ENCODE measurements around the gene DBH. TPM values are rescaled to one million over a fixed set of nuclear protein-coding genes. Genes with fewer than 3 reads are reported as not detected.
"Not testable (repeated sequence)": the region's sequence is repeated elsewhere in the genome, so short reads cannot be mapped to it uniquely, and the experiment has no call there.

DBH gene
- polyA plus RNA-seq, 4 donors: 0.77 to 2.3 (median 1.7) TPM

DNA sequence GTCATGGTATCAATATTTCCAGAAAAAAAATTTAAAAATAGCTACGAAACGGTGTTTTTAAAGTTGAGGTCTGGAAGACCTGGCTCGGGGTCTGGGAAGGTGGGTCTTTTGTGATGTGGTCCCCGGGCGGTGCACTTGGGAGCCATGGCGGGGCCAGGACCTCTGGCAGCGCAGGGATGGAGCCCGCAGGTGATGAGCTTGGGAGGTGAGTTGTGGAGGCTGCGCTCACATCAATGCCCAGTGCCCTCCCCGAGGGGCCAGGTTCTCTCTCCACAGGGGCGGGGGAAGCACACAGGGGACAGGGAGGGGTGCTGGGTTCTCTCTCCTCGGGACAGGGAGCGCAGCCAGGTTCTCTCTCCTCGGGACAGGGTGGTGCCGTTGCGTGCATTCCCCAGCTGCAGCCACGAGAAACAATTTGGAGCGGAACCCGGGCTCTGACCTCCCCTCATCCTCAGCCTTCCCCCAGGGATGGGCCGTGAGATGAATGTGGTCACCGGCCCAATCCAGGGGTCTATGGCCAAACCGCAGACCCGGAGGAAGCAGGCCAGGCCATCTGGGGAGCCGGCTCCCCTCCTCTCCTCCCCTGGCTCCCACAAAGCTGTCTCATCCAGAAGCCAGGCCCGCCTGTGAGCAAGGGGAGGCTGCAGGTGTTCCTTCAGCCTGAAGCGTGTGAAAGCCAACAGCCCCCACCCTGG is 25.8 kb downstream of the DBH start:
- no peak for DNase-seq (ENCODE audit: low read depth in 4 of 4, low spot score in 3 of 4)

DNA sequence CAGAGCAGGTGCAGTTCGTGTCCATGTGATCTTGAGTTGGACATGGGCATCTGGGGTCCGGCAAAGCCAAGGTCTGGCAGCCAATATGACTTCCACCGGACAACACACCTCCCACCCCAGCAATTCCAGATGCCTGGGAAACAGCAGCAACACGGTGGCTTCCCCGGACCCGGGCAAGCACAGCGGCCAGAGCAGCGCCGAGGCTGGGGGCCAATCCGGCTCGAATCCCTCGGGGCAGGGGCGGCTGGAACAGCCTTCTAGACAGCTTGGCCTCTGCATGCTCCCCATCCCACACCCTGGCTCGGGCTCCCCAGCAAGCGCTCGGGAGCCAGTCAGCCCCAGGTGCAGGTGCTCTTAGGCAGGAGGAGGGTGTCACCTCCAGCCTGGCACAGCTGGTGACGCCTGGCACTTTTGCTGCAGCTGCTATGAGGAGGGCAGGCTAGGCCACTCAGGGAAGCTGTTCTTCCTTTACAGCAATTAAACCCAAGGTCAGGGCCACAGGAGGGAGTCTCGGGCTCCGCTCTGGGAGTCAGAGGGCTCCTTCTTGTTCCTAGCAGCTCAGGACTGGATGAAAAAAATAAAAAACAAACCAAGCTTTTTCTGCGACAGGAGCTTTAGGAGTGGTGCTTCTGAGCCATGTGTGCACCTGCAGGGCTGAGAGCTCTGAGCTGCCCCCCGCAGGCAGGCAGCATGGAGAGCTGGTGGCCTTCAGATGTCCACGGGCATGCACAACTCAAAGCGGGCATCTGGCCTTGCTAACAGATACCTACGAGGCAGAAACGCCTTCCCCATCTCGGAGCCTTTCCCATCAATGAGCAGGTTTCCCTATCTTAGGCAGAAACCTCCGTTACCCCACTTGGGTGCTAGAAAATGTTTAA is 28.2 kb downstream of the DBH start:
- no peak for DNase-seq (ENCODE audit: low read depth in 4 of 4, low spot score in 3 of 4)

DNA sequence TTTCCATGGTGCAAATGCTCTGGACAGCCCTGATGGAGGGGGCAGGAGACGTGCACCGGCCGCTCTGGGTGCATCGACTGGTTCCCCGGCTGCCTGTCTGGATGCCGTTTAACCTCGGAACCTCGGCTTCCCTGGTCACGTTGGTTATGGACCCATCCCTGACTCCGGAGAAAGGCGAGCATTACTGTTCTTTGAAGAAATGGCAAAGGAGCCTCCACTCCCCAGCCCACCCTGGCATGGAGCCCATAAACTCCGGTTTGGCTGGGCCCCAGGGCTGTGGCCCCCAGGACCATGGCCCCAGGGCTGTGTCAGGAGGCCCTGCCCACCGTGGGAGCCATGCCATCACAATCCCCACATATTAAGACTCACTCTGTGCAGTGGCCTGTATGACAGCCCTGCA is 28.9 kb downstream of the DBH start:
- DNase-seq (ENCODE audit: low read depth in 4 of 4, low spot score in 3 of 4): no peak

DNA sequence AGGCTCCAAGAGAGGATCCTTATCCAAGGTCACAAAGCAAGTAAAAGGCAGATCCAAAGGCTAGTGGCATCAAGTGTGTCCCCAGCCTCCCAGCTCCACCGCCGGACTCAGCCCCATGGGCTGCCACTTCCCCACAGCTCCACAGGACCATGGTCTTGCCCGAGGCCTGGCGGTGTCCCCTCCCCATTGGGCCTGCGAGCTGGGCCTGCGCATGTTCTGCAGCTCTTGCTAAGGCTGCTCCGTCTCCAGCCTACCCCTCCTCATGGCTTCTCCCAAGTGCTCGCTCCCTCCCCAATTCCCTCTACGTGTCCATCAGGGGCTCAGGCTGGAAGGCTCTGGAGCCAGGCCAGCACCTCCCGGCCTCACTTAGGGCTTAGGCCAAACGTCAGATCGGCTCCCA is 29.4 kb downstream of the DBH start:
- DNase-seq (ENCODE audit: low read depth in 4 of 4, low spot score in 3 of 4): no peak

DNA sequence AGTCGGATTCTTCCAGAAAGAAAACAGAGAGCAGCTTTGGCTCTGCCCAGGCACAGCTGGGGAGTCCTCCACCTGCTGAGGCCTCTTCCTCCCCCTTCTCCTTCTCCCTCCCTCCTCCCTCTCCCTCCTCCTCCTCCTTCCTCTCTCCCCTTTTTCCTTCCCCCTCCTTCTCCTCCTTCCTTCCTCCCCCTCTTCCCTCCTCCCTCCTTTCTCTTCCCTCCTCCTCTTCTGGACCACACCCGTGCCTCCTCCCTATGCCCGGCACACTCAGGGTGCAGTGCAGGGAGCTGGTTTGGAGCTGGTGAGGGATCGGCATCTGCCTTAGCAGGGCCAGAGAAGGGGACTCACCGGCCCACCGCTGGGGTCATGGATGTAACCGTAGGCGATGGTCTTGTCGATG is 30.2 kb downstream of the DBH start:
- DNase-seq (ENCODE audit: low read depth in 4 of 4, low spot score in 3 of 4): no peak

DNA sequence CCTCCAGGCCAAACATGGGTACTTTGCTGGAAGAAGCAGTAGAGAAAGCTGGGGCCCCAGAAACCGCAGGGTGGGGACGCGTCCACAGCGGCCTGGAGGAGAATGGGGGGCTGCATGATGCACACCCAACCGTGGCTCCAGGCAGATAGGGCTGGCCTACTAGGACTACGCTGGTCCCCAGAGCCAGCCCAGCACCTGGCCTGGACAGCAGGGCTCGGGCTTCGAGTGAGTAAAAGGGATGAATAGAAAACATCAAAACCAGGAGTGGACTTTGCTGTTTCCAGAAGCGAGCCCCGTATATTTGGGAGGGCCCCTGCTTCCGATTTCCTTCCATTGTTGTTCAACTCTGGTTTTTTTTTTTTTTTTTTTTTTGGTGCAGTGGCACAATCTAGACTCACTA is 30.7 kb downstream of the DBH start:
- no peak for DNase-seq (ENCODE audit: low read depth in 4 of 4, low spot score in 3 of 4)

DNA sequence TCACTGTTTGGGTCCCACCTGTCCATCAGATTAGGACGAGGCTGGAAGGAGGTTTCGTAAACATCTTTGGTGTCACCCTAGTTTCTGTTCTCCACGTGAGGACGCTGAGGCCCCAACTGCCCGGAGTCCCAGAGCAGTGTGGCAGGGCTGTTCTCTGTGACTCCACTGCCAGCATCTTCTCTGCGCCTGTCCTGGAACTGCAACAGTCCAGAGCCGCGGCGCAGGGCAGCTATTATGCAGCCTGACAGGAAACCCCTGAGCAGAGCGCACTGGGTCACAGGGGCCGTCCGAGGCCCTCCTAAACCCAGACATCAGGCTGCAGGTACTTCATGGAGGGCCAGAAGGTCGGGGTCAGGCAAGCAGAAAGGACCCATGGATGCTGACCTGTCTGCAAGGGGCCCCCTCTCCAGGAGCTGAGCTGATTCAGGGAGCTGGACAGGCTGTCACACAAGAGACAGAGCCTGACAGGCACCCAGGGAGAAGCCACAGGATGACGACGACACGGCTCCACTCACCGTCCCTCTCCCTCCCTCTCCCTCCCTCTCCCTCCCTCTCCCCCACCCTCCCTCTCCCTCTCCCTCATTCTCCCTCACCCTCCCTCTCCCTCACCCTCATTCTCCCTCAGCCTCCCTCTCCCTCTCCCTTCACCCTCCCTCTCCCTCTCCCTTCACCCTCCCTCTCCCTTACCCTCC is 31.7 kb downstream of the DBH start:
- DNase-seq (ENCODE audit: low read depth in 4 of 4, low spot score in 3 of 4): no peak

DNA sequence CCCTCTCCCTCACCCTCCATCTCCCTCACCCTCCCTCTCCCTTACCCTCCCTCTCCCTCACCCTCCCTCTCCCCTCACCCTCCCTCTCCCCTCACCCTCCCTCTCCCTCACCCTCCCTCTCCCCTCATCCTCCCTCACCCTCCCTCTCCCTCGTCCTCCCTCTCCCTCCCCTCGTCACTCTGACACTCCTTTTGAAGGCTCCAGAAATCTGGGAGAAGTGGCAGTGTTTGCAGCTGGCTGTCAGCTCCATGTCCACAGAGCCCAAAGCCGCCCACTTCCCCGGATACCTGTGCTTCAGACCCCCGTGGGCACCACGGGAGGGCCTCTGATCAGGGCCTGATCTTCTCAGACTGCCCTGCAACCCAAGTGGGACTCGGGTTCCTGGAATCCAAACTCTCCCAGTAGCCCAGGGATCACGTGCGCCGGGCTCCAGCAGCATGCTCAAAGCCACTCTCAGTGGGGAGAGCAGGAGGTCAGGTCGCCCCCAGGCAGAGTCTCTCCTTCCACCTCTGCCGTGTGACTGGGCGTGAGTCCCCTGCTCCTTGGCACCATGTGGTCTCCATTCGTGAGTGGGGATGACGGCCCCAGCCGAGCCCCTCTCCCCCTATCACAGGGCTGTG is 33.1 kb downstream of the DBH start:
- no peak for DNase-seq (ENCODE audit: low read depth in 4 of 4, low spot score in 3 of 4)

DNA sequence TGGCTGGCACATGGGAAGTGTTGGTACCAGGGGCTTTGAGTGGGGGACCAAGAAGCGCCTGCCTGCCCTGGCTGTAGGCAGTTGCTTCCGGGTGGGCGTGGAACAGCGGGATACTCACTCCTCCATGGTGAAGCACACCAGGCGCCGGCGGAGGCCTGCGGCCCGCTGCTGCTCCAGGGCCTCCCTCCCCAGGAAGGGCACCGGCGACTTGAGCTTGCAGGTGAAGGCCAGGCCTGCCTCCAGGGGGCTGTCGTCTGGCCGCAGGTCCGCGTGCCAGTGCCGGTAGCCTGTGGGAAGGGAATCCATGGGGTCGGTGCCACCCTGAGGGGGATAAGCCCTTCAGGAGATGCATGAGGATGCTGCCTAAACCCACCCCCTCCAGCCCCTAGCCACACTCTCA is 34.3 kb downstream of the DBH start:
- no peak for DNase-seq (ENCODE audit: low read depth in 4 of 4, low spot score in 3 of 4)

DNA sequence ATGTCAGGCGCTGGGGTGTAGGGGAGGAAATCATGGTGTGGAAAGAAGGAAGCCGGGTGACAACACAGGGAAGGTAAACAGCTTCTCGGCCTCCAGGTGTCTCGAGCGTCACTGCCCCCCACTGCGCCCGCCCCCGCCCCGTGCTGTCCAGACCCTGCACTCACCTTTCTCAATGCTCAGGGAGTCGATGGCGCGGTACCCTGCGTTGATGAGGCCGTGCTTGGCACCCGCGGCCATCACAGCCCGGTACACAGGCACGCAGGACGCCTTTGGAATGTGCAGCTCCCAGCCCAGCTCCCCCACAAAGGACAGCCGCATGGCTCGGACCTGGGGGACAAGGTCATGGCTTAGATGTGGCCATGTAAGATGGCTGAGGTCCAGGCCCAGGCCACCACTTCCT is 35.2 kb downstream of the DBH start:
- DNase-seq (ENCODE audit: low read depth in 4 of 4, low spot score in 3 of 4): no peak

DNA sequence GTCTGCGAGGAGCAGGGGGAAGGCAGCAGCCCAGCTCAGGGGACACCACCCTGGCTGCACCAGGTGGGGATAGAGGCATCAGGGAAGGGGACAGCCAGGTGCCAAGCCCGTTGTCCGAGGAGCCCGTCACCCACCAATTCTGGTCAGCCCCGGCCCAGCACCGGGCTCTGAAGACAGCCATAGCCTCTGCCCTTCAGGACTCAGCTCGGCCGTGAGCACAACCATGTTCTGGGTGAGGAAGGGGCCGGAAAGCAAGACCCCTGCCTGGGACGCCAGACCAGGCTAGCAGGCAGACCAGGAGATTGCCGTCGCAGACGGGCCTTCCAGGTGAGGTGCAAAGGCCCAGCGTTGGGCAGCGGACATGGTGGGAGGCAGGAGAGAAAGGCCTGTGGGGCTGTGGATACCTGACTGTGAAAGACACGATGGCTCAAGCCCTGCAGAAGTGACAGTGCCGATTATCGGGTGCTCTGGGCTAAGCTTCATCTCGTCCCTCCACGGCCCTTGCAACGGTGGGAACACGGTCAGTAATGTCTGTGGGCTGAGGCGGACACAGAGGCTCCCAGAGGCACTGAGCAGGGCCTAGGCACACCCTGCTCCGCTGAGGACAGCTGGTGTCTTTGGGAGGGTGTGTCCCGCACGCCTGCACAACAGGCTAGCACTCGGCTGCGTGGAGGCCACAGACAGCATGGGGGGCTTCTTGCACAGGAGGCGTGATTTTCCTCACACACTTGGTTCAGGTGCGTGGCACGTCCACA is 36.5 kb downstream of the DBH start:
- no peak for DNase-seq (ENCODE audit: low read depth in 4 of 4, low spot score in 3 of 4)

DNA sequence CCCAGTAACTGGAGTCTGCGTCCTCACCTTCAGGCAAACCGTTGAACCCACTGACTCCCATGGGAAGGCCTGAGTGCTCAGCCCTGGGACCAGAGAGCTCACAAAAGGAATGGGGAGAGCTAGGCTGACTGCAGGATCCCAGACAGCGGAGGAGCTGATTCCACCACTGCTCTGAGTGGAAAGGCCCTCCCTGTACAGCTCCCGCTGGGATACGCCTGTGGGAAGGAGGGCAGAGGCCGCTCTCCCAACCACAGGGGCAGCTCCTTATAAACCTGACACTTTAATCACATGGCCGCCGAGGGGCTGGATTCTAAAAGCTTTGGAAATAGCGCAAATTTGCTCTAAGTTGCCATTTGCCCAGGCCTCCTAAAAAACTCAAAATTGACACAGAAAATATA is 37.1 kb downstream of the DBH start:
- no peak for DNase-seq (ENCODE audit: low read depth in 4 of 4, low spot score in 3 of 4)

DNA sequence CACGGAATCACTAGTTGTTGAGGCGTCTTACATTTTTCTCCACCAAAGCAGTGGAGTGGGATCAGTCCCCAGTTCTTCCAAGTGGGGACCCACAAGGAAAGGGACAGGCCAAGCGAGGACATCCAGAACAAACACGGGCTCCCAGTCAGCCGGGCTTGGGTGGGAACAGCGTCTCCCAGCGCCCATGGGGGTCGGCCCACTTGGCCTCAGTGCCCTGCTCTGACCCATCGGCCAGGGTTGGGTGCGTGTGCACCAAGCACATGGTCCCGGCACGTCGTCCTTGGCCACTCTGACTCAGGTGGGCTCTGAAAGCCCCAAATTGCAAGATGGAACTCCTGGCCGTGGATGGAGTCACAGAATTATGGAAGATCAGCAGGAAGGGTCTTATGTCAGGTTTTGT is 37.9 kb downstream of the DBH start:
- no peak for DNase-seq (ENCODE audit: low read depth in 4 of 4, low spot score in 3 of 4)

DNA sequence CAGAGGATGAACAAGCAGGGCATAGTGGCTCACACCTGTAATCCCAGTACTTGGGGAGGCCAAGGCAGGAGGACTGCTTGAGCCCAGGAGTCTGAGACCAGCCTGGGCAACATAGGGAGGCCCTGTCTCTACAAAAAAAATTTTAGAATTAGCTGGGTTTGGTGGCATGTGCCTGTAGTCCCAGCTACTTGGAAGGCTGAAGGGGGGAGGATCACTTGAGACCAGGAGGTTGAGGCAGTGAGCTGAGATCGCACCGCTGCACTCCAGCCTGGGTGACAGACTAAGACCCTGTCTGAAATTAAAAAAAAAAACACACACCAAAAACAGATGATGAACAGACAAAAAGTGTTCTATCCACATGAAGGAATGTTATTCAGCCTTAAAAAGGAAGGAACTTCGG is 39.6 kb downstream of the DBH start:
- not testable (repeated sequence) for DNase-seq (ENCODE audit: low read depth in 4 of 4, low spot score in 3 of 4)

DNA sequence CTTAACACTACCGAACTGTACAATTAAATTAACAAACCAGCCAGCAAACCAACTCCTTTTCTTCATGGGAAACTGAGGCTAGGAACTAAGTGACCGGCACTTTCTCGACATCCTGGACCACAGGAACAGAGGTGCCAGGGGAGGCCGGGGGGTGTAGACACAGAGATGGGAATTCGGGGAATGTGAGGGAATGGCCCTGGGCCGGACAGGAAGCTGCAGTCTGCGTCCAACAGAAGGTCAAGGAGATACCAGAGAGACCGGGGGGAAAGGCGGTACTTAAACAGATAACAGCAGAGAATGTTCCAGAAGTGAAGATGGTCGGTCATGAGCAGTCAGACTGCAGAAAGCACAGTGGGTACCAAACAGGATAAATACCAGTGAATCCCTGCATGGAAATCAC is 40.3 kb downstream of the DBH start:
- no peak for DNase-seq (ENCODE audit: low read depth in 4 of 4, low spot score in 3 of 4)

DNA sequence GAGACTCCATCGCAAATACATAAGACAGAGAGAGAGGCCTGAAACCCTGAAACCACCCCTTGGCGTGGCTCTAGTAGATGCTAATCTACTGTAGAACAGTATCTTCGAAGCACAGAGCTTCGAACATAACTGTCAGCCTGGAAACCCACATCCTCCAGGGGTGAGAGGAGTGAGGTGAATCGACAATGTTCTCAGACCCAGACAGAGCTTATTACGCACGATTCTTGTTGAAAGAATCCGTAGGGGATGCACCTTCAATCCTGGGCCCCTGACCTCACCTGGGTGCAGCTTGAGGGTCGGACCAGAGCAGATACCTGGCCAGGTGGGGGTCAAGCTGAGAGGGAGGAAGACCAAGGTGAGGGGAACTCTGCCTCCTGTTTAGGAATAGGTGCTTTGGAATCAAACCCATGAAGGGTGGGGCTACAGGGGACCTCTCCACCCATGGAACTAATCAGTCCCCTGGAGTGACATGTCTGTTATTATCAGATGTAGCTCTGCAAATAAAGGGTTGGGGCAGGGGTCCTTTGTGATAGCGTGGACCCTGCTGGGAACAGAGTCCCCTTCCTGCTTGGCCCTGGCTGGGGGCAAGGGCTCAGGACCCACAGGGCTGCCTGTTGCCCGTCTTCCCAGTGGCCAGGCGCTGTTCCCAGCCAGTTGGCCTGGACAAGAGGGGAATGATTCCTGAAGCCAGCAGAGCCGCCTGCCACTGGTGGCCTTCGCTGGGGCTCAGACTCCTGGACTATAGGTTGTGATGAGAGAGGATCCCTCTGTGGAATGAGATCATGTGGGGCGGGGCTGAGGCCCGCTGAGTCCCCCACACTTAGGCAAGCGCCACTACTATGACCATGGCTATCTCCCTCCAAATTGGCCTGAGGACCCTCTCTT is 41.2 kb downstream of the DBH start:
- DNase-seq (ENCODE audit: low read depth in 4 of 4, low spot score in 3 of 4): no peak

DNA sequence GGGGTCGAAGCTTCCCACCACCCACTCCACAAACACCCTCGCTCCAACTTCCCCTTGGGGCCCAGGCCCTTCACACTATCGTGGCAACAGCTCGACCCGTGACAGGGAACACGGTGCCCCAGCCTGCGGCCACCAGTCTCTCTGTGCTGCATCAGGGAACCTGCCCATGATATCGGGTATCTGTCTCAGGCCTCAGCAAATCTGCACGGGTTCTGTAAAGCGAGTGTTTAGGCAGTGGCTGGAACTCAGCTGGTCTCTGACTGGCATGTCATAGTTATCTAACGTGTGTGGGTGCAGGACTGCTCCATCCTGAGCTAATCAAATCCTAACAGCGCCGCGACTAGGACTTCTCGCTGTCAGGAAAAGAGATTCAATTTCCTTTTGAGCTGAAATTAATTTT is 42.9 kb downstream of the DBH start:
- DNase-seq (ENCODE audit: low read depth in 4 of 4, low spot score in 3 of 4): no peak

DNA sequence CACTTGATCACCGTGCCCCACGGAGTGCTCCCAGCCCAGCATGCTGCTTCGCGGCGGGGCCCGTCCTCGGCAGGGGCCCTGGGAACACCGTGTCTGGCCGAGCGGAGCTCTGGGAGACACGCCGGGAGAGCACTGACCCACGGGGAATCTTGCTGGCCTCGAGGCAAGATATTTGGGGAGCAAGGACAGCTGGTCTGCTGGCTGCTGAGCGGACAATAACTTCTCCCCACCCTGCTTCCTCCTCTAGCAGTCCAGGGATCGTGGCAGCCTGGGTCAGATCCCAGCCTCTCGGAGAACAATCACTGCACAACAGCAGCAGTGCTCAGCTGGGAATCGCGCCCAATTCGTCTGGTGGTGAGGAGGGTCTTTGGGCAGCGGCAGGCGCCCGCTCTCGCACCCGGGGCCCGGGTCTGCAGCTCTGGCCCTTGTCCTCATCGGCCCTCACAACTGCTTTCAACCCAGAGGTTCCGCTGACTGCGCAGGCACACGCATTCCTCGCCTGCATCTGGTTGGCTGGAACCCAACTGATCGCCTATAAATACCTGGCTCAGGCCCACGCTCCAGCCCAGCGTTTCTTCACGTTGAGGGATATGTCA is 43.4 kb downstream of the DBH start:
- no peak for DNase-seq (ENCODE audit: low read depth in 4 of 4, low spot score in 3 of 4)

All from left renal pelvis (tissue), 4 donors.